Lung (tissue), 12 donors: ENCODE results near the gene CDC25B. TPM values are rescaled to one million over a fixed set of nuclear protein-coding genes. Genes with fewer than 3 reads are reported as not detected.
A peak's percentile ranks its signal among the peaks of the same experiment; 100 is the strongest.

Experiments used
- ATAC-seq: fragments of 200-7000 bp; cut with Tn5 transposase; one replicate; pipeline ENCODE4 v1.9.1; 2020; ENCODE audit warnings: moderate number of reproducible peaks; ENCODE audit not compliant: insufficient read depth, low FRiP score
- DNase-seq, 3 donors: peaks; one replicate each; pipeline ENCODE4 v3.0.0-alpha.2; 2013 to 2017
- H3K27ac ChIP-seq, 2 donors: one replicate each; pipeline ENCODE4 v1.5.1; 2013; ENCODE audit warnings: mild to moderate bottlenecking in 2 of 2, moderate library complexity in 2 of 2, control low read depth in 1 of 2, inconsistent platforms in 1 of 2, low read depth in 1 of 2, low read length in 1 of 2
- H3K27me3 ChIP-seq, 3 donors: one replicate each; pipeline ENCODE4 v1.5.1; 2013; ENCODE audit warnings: low read length in 2 of 3; ENCODE audit not compliant: control insufficient read depth in 3 of 3, insufficient read depth in 3 of 3
- H3K36me3 ChIP-seq, 4 donors: one replicate each; pipeline ENCODE4 v1.5.1; 2013; ENCODE audit warnings: low read length in 4 of 4, mild to moderate bottlenecking in 1 of 4, moderate library complexity in 1 of 4; ENCODE audit not compliant: control insufficient read depth in 4 of 4, insufficient read depth in 4 of 4
- H3K4me1 ChIP-seq, 5 donors: one replicate each; pipeline ENCODE4 v1.5.1; 2013; ENCODE audit warnings: low read length in 5 of 5, mild to moderate bottlenecking in 2 of 5, moderate library complexity in 1 of 5; ENCODE audit not compliant: control insufficient read depth in 5 of 5, insufficient read depth in 5 of 5
- H3K4me3 ChIP-seq: one replicate; pipeline ENCODE4 v1.5.1; 2013; ENCODE audit warnings: mild to moderate bottlenecking, control low read depth, moderate library complexity
- H3K9ac ChIP-seq, 2 donors: one replicate each; pipeline ENCODE4 v1.5.1; 2013; ENCODE audit warnings: low read length in 2 of 2, control low read depth in 1 of 2; ENCODE audit not compliant: insufficient read depth in 1 of 2
- H3K9me3 ChIP-seq, 4 donors: one replicate each; pipeline ENCODE4 v1.5.1; 2013; ENCODE audit warnings: low read length in 3 of 4, mild to moderate bottlenecking in 1 of 4, moderate library complexity in 1 of 4; ENCODE audit not compliant: control insufficient read depth in 4 of 4, insufficient read depth in 3 of 4
- WGBS, 2 donors: extraction: QIAGEN DNeasy Blood & Tissue Kit; methylation state at CpG; one replicate each; pipeline ENCODE4 v1.1.7; 2013; 5-methylcytosine and 5-hydroxymethylcytosine counted together
- polyA plus RNA-seq, 2 donors: library from polyadenylated mRNA; stranded (reverse); fragments of 200-250 nt; gene quantifications; one replicate each; pipeline ENCODE4 v1.2.1, GENCODE V29; 2013
- total RNA-seq, 2 donors: library from RNA; depleted of rRNA in 1 of 2; stranded (reverse); fragments of >200 nt in 1 of 2; gene quantifications; one replicate each; pipeline ENCODE4 v1.2.1, GENCODE V29; 2014 to 2021
- TF ChIP-seq, protein P1 (sequence below): IDR thresholded peaks from 2 replicates; pipeline ENCODE4 v1.5.1; 2012; ENCODE audit warnings: mild to moderate bottlenecking; ENCODE audit errors: control extremely low read depth, extremely low read depth
- donor health status: control.
- donor health status: control.
- donor health status: Bipolar disorder and iron deficiency.
- donor health status: healthy.
- donor health status: DM: yes; HTN: yes; CAD: no.

CDC25B gene
- total and polyA plus RNA-seq, 4 donors, result 47.9 to 88.5 (median 67.1) TPM

DNA sequence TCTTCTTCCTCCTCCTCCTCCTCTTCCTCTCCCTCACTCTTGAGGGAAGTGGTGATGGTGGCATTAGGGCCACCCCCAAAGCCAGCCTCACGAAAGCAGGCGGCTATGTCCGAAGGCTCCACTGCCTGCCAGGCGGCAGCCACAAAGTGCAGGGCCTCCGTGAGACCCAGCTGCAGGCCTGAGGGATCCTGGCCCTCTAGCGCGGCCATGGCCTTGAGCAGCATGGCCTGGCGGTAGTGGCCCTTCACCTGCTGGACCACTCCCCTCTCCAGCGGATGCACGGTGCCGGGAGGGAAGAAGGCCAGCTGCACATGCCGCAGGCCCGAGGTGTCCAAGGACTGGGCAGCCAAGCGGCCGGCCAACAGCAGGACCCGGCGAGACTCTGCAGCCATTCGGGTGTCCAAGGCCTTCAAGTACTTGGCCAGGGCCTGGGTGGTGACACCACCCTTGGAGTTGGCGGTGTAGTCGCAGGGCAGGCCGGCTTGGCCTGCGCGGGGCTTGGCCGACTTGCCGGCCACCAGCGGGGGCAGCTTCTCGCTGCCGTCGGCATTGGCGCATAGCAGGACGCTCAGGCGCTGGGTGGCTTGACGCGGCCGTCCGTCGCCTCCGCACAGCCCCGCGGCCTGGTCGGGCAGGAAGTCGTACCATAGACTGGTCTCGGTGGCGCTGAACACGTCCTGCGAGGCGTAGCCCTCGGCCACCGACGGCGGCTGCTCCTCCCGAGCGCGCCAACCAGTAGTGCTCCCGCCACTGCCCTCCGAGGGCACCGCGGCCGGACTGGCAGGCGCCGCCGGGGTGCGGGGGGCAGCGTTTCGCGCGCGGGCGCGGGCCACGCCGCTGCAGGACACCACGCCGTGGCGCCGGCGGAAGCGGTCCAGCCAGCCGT, 10.6 kb upstream of the CDC25B start:
- Histone ChIP-seq H3K4me3 (peak overlapping the region; percentile 68), H3K9ac (no peak overlapping the region), H3K9me3 (no peaks in the 10 kb centered on the region), H3K4me1 (peaks cover 14 to 44% (median 26%) of the 10 kb centered on the region in 5 donors), H3K27ac (peak overlapping the region; percentile 84 to 91), H3K36me3 (peaks cover 0 to 12% (median 8%) of the 10 kb centered on the region in 4 donors), H3K27me3 (no peaks in the 10 kb centered on the region)
- ATAC-seq (peak; percentile 14), DNase-seq (peak in 1 of 3 donors; percentile 40)
- 26 to 41% methylated on average over 75 to 79 of the region's 79 CpGs for WGBS, 2 donors
- TF ChIP-seq, protein P1, sequence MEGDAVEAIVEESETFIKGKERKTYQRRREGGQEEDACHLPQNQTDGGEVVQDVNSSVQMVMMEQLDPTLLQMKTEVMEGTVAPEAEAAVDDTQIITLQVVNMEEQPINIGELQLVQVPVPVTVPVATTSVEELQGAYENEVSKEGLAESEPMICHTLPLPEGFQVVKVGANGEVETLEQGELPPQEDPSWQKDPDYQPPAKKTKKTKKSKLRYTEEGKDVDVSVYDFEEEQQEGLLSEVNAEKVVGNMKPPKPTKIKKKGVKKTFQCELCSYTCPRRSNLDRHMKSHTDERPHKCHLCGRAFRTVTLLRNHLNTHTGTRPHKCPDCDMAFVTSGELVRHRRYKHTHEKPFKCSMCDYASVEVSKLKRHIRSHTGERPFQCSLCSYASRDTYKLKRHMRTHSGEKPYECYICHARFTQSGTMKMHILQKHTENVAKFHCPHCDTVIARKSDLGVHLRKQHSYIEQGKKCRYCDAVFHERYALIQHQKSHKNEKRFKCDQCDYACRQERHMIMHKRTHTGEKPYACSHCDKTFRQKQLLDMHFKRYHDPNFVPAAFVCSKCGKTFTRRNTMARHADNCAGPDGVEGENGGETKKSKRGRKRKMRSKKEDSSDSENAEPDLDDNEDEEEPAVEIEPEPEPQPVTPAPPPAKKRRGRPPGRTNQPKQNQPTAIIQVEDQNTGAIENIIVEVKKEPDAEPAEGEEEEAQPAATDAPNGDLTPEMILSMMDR, result no peak

GRCh38 chr20:3786126-3786484, 10.0 kb upstream of the CDC25B start:
- H3K9me3 ChIP-seq, result no peaks in the 10 kb centered on the region
- peaks cover 14 to 38% (median 24%) of the 10 kb centered on the region in 5 donors for H3K4me1 ChIP-seq
- H3K27me3 ChIP-seq, result no peaks in the 10 kb centered on the region
- ATAC-seq (peak; percentile 0), DNase-seq (peak; percentile 55 to 61 (median 61))
- peak overlapping the region; percentile 84 to 91 for H3K27ac ChIP-seq
- H3K9ac ChIP-seq, result no peak overlapping the region
- TF ChIP-seq, protein P1, result no peak
- peaks cover 0 to 12% (median 8%) of the 10 kb centered on the region in 4 donors for H3K36me3 ChIP-seq
- H3K4me3 ChIP-seq, result peak overlapping the region; percentile 68
- WGBS, 2 donors, result 1 to 2% methylated on average over 22 to 35 of the region's 35 CpGs

DNA sequence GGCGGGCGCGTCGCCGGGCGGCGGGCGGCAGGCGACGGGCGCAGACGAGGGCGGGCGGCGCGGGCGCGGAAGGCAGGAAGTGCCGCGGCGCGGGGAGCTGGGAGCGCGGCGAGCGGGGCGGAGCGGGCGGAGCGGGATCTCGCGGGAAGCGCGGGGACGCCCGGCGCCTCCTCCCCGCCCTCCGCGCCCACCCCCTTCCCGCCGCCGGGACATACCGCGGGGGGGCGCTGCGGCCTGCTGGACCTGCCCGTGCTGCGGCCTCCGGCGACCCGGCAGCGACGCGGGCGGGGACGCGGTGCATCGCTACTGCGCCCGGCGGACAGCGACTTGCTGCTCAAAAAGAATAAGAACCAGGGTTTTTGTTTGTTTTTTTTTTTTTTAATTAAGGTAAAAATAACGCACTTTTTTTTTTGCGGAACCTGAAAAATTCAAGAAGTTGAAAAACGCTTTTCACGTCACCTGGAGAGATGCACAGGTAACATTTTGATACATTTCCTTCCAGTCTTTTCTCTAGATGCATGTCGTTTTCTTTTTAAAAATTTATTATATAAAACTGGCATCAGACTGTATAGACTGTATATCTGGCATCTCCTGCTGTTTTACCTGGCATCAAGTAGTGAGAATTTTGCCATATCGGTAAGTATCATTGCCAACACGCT, 9.3 kb upstream of the CDC25B start, which contains the start of gene CENPB:
TSS of gene CENPB (minus strand) at position 76 of the 659 bp plus-strand sequence. CDS start 257 bp downstream, outside the sequence.
- Histone ChIP-seq H3K4me3 (peak within 1 kb of the TSS; percentile 68), H3K27ac (peak within 1 kb of the TSS; percentile 84 to 91), H3K27me3 (no peaks in the 10 kb centered on the region), H3K9ac (peak within 1 kb of the TSS in 1 of 2 donors; percentile 47), H3K4me1 (peaks cover 14 to 36% (median 23%) of the 10 kb centered on the region in 5 donors), H3K9me3 (no peaks in the 10 kb centered on the region), H3K36me3 (peaks cover 0 to 12% (median 8%) of the 10 kb centered on the region in 4 donors)
- DNase-seq, result peak; percentile 88 to 94 (median 93)
- 2 to 7% methylated on average over 25 to 70 of the region's 70 CpGs for WGBS, 2 donors
- ATAC-seq, result peak; percentile 94
- TF ChIP-seq, protein P1, result peak; percentile 84
